Gastroesophageal sphincter (tissue), 4 donors: Measurements from ENCODE around the gene AP1M2. TPM values are rescaled to one million over a fixed set of nuclear protein-coding genes. Genes with fewer than 3 reads are reported as not detected.
"Not testable (repeated sequence)": the region's sequence is repeated elsewhere in the genome, so short reads cannot be mapped to it uniquely, and the experiment has no call there.

Source experiments
- ATAC-seq: fragments of 150-250 bp; one replicate; pipeline ENCODE4 v1.9.1; 2016; ENCODE audit warnings: mild to moderate bottlenecking, moderate library complexity
- H3K27ac ChIP-seq, 4 donors: fragments of 200-600 bp; sonication (generic) in 3 of 4; 1 replicate in 3 of 4; 2 replicates in 1 of 4; pipeline ENCODE4 v1.5.1; 2016 to 2019
- H3K27me3 ChIP-seq: fragments of 200-600 bp; sonication (generic); one replicate; pipeline ENCODE4 v1.5.1; 2019
- H3K36me3 ChIP-seq, 2 donors: fragments of 200-600 bp; sonication (generic); one replicate each; pipeline ENCODE4 v1.5.1; 2019; ENCODE audit warnings: control low read depth in 1 of 2
- H3K4me1 ChIP-seq, 3 donors: fragments of 200-600 bp; sonication (generic); 1 replicate in 2 of 3; 2 replicates in 1 of 3; pipeline ENCODE4 v1.5.1; 2016 to 2019; ENCODE audit warnings: control low read depth in 2 of 3
- H3K4me3 ChIP-seq, 2 donors: fragments of 200-600 bp; sonication (generic); one replicate each; pipeline ENCODE4 v1.5.1; 2019; ENCODE audit warnings: mild to moderate bottlenecking in 1 of 2, moderate library complexity in 1 of 2
- H3K9me3 ChIP-seq, 3 donors: fragments of 200-600 bp; sonication (generic); one replicate each; pipeline ENCODE4 v1.5.1; 2017 to 2019; ENCODE audit warnings: control low read depth in 2 of 3
- CTCF ChIP-seq, 4 experiments: fragments of 200-600 bp in 2 of 4; fragments of 450-650 bp in 2 of 4; sonication (generic) in 1 of 4; IDR thresholded peaks; one replicate each; pipeline ENCODE4 v1.5.1; 2017 to 2019; ENCODE audit warnings: antibody characterized with exemption in 4 of 4, mild to moderate bottlenecking in 2 of 4, moderate library complexity in 2 of 4
- EP300 ChIP-seq: sonication (generic); formaldehyde crosslinking; IDR thresholded peaks from one replicate; pipeline ENCODE4 v1.6.1; 2017; ENCODE audit warnings: antibody characterized with exemption, mild to moderate bottlenecking
- POLR2A ChIP-seq, 2 donors: fragments of 450-650 bp; IDR thresholded peaks; one replicate each; pipeline ENCODE4 v1.6.1; 2017; ENCODE audit warnings: antibody characterized with exemption in 2 of 2, mild to moderate bottlenecking in 2 of 2, moderate library complexity in 1 of 2
- POLR2AphosphoS5 ChIP-seq: sonication (generic); formaldehyde crosslinking; IDR thresholded peaks from one replicate; pipeline ENCODE4 v1.6.1; 2017; ENCODE audit warnings: antibody characterized with exemption
- WGBS, 2 donors: methylation state at CpG; one replicate each; pipeline ENCODE4 v1.1.5; 2018; ENCODE audit warnings: low coverage in 1 of 2; 5-methylcytosine and 5-hydroxymethylcytosine counted together
- small RNA-seq, 4 donors: library from RNA; depleted of rRNA; stranded (forward); fragments of <200 nt; gene quantifications; one replicate each; pipeline ENCODE3, GENCODE V24; 2016
- total RNA-seq, 4 donors: library from RNA; depleted of rRNA; stranded (reverse); fragments of >200 nt; gene quantifications; one replicate each; pipeline ENCODE4 v1.1.0, GENCODE V29; 2016

Gene AP1M2
- total RNA-seq, 4 donors from 2014 or later = 13.2 TPM; not detected in 3

DNA sequence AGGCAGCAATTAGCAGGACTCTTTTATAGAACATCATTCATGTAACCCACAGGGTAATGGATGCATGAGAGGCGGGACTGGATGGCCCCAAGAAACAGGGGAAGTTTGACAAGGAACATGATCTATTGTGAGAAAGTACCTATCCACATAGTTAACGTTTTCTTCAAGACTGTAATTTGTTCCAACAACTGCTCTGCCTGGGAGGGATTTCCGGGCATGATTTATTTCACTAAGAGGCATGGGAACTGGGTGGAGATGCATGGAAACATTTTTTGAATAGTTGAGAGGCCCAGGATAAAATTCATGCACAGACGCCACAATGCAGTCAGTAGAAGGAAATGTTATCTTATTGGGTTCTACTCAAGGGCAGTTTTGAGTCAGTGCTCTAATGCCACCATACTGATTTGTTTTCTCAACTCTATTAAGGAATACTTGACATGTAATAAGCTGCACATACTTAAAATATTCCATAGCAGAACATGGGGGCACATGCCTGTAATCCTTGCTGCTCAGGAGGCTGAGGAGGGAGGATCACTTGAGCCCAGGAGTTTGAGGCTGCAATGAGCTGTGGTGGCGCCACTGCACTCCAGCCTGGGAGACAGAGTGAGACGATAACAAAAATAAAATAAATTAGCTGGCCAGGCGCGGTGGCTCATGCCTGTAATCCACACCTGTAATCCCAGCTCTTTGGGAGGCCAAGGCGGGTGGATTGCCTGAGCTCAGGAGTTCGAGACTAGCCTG is 53.3 kb downstream of the AP1M2 start:
- no peaks in the 10 kb centered on the region for H3K4me1 ChIP-seq
- no peak overlapping the region for H3K4me3 ChIP-seq
- H3K27ac ChIP-seq = peak overlapping the region in 2 of 4 donors; percentile 43 to 54
- no peaks in the 10 kb centered on the region for H3K36me3 ChIP-seq
- no peaks in the 10 kb centered on the region for H3K9me3 ChIP-seq
- TF ChIP-seq CTCF (IDR thresholded peaks at IDR 0.05) (no peak), POLR2AphosphoS5 (no peak), POLR2A (IDR thresholded peaks at IDR 0.05) (no peak), EP300 (no peak)
- 15 to 56% methylated on average over 4 to 8 of the region's 10 CpGs for WGBS, 2 donors
- peaks cover 37% of the 10 kb centered on the region for H3K27me3 ChIP-seq
- peak; percentile 36 for ATAC-seq

- no peak overlapping the region for H3K27ac ChIP-seq
- H3K4me3 ChIP-seq = no peak overlapping the region
- no peaks in the 10 kb centered on the region for H3K36me3 ChIP-seq
- H3K9me3 ChIP-seq = no peaks in the 10 kb centered on the region
- TF ChIP-seq CTCF (IDR thresholded peaks at IDR 0.05) (no peak), POLR2A (IDR thresholded peaks at IDR 0.05) (no peak), EP300 (no peak), POLR2AphosphoS5 (no peak)
- H3K4me1 ChIP-seq = no peaks in the 10 kb centered on the region
- peaks cover 24% of the 10 kb centered on the region for H3K27me3 ChIP-seq
- 75 to 100% methylated on average over 1 of the region's 1 CpG for WGBS, 2 donors
- ATAC-seq = no peak
Observed at GRCh38 chr19:10532457-10532856, 54.7 kb downstream of the AP1M2 start.

- 81 to 82% methylated on average over 8 of the region's 8 CpGs for WGBS, 2 donors
- not testable (repeated sequence) for H3K4me1 ChIP-seq, H3K27me3 ChIP-seq, H3K27ac ChIP-seq, H3K36me3 ChIP-seq, ATAC-seq, H3K9me3 ChIP-seq, H3K4me3 ChIP-seq
Observed at GRCh38 chr19:10526887-10527286, 60.2 kb downstream of the AP1M2 start.

GRCh38 chr19:10525636-10526035 is 61.5 kb downstream of the AP1M2 start:
- Histone ChIP-seq H3K36me3 (no peaks in the 10 kb centered on the region), H3K27me3 (peaks cover 22% of the 10 kb centered on the region), H3K4me3 (no peak overlapping the region), H3K4me1 (no peaks in the 10 kb centered on the region), H3K9me3 (no peaks in the 10 kb centered on the region), H3K27ac (no peak overlapping the region)
- ATAC-seq = no peak
- no peak for TF ChIP-seq EP300
- no peak for TF ChIP-seq POLR2A (IDR thresholded peaks at IDR 0.05)
- TF ChIP-seq POLR2AphosphoS5 = no peak
- TF ChIP-seq CTCF (IDR thresholded peaks at IDR 0.05) = no peak
- 87 to 96% methylated on average over 7 of the region's 7 CpGs for WGBS, 2 donors

DNA sequence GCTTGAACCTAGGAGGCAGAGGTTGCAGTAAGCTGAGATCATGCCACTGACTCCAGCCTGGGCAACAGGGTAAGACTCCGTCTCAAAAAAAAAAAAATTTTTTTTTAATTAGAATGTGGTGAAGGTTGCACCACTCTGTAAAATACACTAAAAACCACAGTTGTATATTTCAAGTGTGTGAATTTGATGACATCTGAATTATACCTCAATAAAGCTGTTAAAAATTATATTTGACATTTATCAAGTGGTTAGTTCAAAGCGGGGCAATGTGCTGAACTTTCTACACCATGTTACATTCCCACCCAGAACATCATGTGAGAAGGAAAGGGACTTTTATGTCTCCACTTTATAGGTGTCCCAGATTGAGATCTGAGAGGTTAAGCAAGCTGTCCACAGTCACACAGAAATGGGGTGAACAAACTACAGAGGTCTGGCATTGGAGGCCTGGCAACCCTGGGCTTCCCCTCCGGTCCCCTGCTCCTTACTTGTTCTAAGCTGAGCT is 63.9 kb downstream of the AP1M2 start:
- Histone ChIP-seq H3K27ac (no peak overlapping the region), H3K4me3 (no peak overlapping the region), H3K4me1 (peaks cover 0 to 6% (median 0%) of the 10 kb centered on the region in 3 donors), H3K36me3 (no peaks in the 10 kb centered on the region), H3K9me3 (no peaks in the 10 kb centered on the region), H3K27me3 (peaks cover 47% of the 10 kb centered on the region)
- WGBS, 2 donors = 62 to 88% methylated on average over 3 of the region's 3 CpGs
- no peak for ATAC-seq
- TF ChIP-seq EP300 (no peak), POLR2AphosphoS5 (no peak), POLR2A (IDR thresholded peaks at IDR 0.05) (no peak), CTCF (IDR thresholded peaks at IDR 0.05) (no peak)

Small RNAs within 50 kb of the gene (small RNA-seq; reads per million reads assigned to genes)
- gene MIR1238 (0 reads per million in 4 donors), gene RNU7-140P (0 reads per million in 4 donors)

Other genes with a start within 250 kb of the AP1M2 start
- gene ICAM3, start 247.7 kb downstream of the AP1M2 start, total RNA-seq = 1 to 10 TPM; 3.4 to 9.3 (median 5.6) TPM
- gene TYK2, start 206.7 kb downstream of the AP1M2 start, total RNA-seq = 10 to 100 TPM; 40.8 to 77.2 (median 53.9) TPM
- 100 to 1,000 TPM; 144 to 177 (median 162) TPM for gene CDC37, start 183.8 kb downstream of the AP1M2 start, total RNA-seq
- 10 to 100 TPM in 2 of 4 donors, 1 to 10 TPM in 2; 7.3 to 22.5 (median 10.0) TPM for gene PDE4A, start 166.8 kb downstream of the AP1M2 start, total RNA-seq
- gene KEAP1, start 84.0 kb downstream of the AP1M2 start, total RNA-seq = 10 to 100 TPM; 62.1 to 80.3 (median 69.8) TPM
- 1 to 10 TPM in 1 of 4 donors, not detected in 3; 1.1 TPM for gene S1PR5, start 69.9 kb downstream of the AP1M2 start, total RNA-seq
- 10 to 100 TPM; 18.4 to 35.6 (median 24.9) TPM for gene ATG4D, start 43.4 kb downstream of the AP1M2 start, total RNA-seq
- 10 to 100 TPM; 16.0 to 28.0 (median 20.1) TPM for gene KRI1, start 21.3 kb downstream of the AP1M2 start, total RNA-seq
- gene CDKN2D, start 18.3 kb downstream of the AP1M2 start, total RNA-seq = 10 to 100 TPM in 2 of 4 donors, 1 to 10 TPM in 2; 5.4 to 15.9 (median 10.6) TPM
- gene SLC44A2, start 38.2 kb upstream of the AP1M2 start, total RNA-seq = 10 to 100 TPM; 34.3 to 51.7 (median 41.5) TPM
- gene ILF3, start 67.0 kb upstream of the AP1M2 start, total RNA-seq = 100 to 1,000 TPM in 3 of 4 donors, 10 to 100 TPM in 1; 67.2 to 128 (median 120) TPM
- gene QTRT1, start 114.1 kb upstream of the AP1M2 start, total RNA-seq = 10 to 100 TPM; 19.6 to 36.6 (median 22.7) TPM
- gene DNM2, start 130.8 kb upstream of the AP1M2 start, total RNA-seq = 100 to 1,000 TPM in 2 of 4 donors, 10 to 100 TPM in 2; 79.1 to 115 (median 96.8) TPM
- gene TMED1, start 248.9 kb upstream of the AP1M2 start, total RNA-seq = 10 to 100 TPM; 15.4 to 36.9 (median 31.7) TPM